Measurements from ENCODE around the gene PCDHGA7. TPM values are rescaled to one million over a fixed set of nuclear protein-coding genes. Genes with fewer than 3 reads are reported as not detected.

PCDHGA7 gene
- total RNA-seq, 1 experiment from 2014 or later, result 0.83 TPM

- no peak within 1 kb of the TSS for H4K8ac ChIP-seq (replicated peaks; ENCODE audit: insufficient read length, low read depth, low read length)
- peak; percentile 56 for TF ChIP-seq CTCF (conservative IDR thresholded peaks at IDR 0.05)
- H3K27ac ChIP-seq (ENCODE audit: insufficient read length, low read depth, low read length), result no peak within 1 kb of the TSS
- Mint-ChIP-seq H3K36me3 (ENCODE audit: insufficient read depth in 1 of 3, low read depth in 3 of 3) (peaks cover 17 to 31% (median 29%) of the 10 kb centered on the region in 3 experiments), H3K4me3 (no peak within 1 kb of the TSS), H3K27ac (peak within 1 kb of the TSS in 1 of 3 experiments; percentile 25; a peak in 1 of 7 replicates), H3K27me3 (ENCODE audit: low read depth) (no peaks in the 10 kb centered on the region), H3K9me3 (peaks cover 31 to 50% of the 10 kb centered on the region in 2 experiments), H3K4me1 (no peaks in the 10 kb centered on the region)
- H3K9ac ChIP-seq (ENCODE audit: extremely low read depth, insufficient read length, low read length), result no peak within 1 kb of the TSS
- no peak within 1 kb of the TSS for H3K4me2 ChIP-seq (ENCODE audit: insufficient read depth, insufficient read length, low read length)
- H2BK15ac ChIP-seq (ENCODE audit: low read depth, low read length), result no peak within 1 kb of the TSS
- no peak within 1 kb of the TSS for H3K56ac ChIP-seq (ENCODE audit: insufficient read length, low read depth, low read length)
- H2AFZ ChIP-seq (ENCODE audit: low read length), result no peak within 1 kb of the TSS
- H2BK12ac ChIP-seq (ENCODE audit: insufficient read length, low read depth, low read length), result no peak within 1 kb of the TSS
- H3K27me3 ChIP-seq (ENCODE audit: insufficient read depth, low read length), result no peaks in the 10 kb centered on the region
- H2BK120ac ChIP-seq (ENCODE audit: low read depth, low read length, poor library complexity, severe bottlenecking), result no peak within 1 kb of the TSS
- WGBS (ENCODE audit: extremely low coverage, insufficient read length, low lambda C conversion rate), result no CpG with 5 or more reads among the region's 27 CpGs
- no peaks in the 10 kb centered on the region for H3K23me2 ChIP-seq (ENCODE audit: insufficient read length, low read depth, low read length, poor library complexity, severe bottlenecking)
- no peaks in the 10 kb centered on the region for H3K79me1 ChIP-seq (ENCODE audit: insufficient read depth, low read depth, low read length, poor library complexity, severe bottlenecking)
- H2BK20ac ChIP-seq (ENCODE audit: low read depth, low read length, poor library complexity, severe bottlenecking), result no peak within 1 kb of the TSS
- no peak within 1 kb of the TSS for H3K18ac ChIP-seq (ENCODE audit: insufficient read length, low read depth, low read length)
- H2BK5ac ChIP-seq (ENCODE audit: insufficient read length, low read length), result no peak within 1 kb of the TSS
- H3K79me2 ChIP-seq (ENCODE audit: insufficient read depth, low read length), result no peaks in the 10 kb centered on the region
- H3K4ac ChIP-seq (ENCODE audit: low read depth, low read length), result no peak within 1 kb of the TSS
- no peak within 1 kb of the TSS for H3K23ac ChIP-seq (ENCODE audit: insufficient read length, low read depth, low read length)
- no peak within 1 kb of the TSS for H3T11ph ChIP-seq (ENCODE audit: low read length)
- no peak within 1 kb of the TSS for H4K91ac ChIP-seq (ENCODE audit: insufficient read length, low read depth, low read length)
- H3K9me3 ChIP-seq (ENCODE audit: control insufficient read depth, low read depth, low read length), result peaks cover 29% of the 10 kb centered on the region
- H3K14ac ChIP-seq (ENCODE audit: insufficient read depth, low read length), result no peak within 1 kb of the TSS; the same call in 1 of the 2 replicates
- no peak for DNase-seq
- no peaks in the 10 kb centered on the region for H3K4me1 ChIP-seq (ENCODE audit: insufficient read depth, low read length)
- H2AK5ac ChIP-seq (ENCODE audit: insufficient read length, low read length), result no peak within 1 kb of the TSS
- no peaks in the 10 kb centered on the region for H4K20me1 ChIP-seq (ENCODE audit: control insufficient read depth, insufficient read depth, insufficient read length)
- H4K5ac ChIP-seq (ENCODE audit: insufficient read length, low read depth, low read length), result no peak within 1 kb of the TSS
Observed at GRCh38 chr5:141402553-141403243, 20.2 kb downstream of the PCDHGA7 start, which contains the start of gene PCDHGA9. Gene PCDHGA9 (plus strand): TSS chr5:141402778. CDS start chr5:141402953, 175 bp downstream.
